HG02678 (cell line): ENCODE data around the gene AFG3L2.

Source experiments
- ATAC-seq: cut with Tn5 transposase; IDR thresholded peaks from one replicate; pipeline ENCODE4 v1.9.1; 2021; ENCODE audit warnings: mild to moderate bottlenecking, moderate library complexity; ENCODE audit not compliant: unreplicated experiment

The AFG3L2 gene

GRCh38 chr18:12362473-12363174 is 14.4 kb downstream of the AFG3L2 start:
- ATAC-seq = no peak

- ATAC-seq = no peak
Measured at GRCh38 chr18:12361770-12362378, 15.2 kb downstream of the AFG3L2 start.

GRCh38 chr18:12359515-12359927 is 17.5 kb downstream of the AFG3L2 start:
- ATAC-seq = no peak

GRCh38 chr18:12352188-12352587 is 24.8 kb downstream of the AFG3L2 start:
- no peak for ATAC-seq

- no peak for ATAC-seq
Measured at GRCh38 chr18:12347895-12348294, 29.1 kb downstream of the AFG3L2 start.

- no peak for ATAC-seq
Measured at GRCh38 chr18:12346240-12346565, 30.8 kb downstream of the AFG3L2 start.

- ATAC-seq = no peak
Measured at GRCh38 chr18:12345491-12346239, 31.4 kb downstream of the AFG3L2 start.

GRCh38 chr18:12342661-12343060 is 34.4 kb downstream of the AFG3L2 start:
- ATAC-seq = no peak

GRCh38 chr18:12340945-12341660 is 35.9 kb downstream of the AFG3L2 start:
- no peak for ATAC-seq

- no peak for ATAC-seq
Measured at GRCh38 chr18:12338382-12338781, 38.6 kb downstream of the AFG3L2 start.

- no peak for ATAC-seq
Measured at GRCh38 chr18:12336887-12337286, 40.1 kb downstream of the AFG3L2 start.

- ATAC-seq = no peak
Measured at GRCh38 chr18:12336171-12336613, 40.8 kb downstream of the AFG3L2 start.

- ATAC-seq = no peak
Measured at GRCh38 chr18:12335503-12335902, 41.5 kb downstream of the AFG3L2 start.

GRCh38 chr18:12334863-12335262 is 42.2 kb downstream of the AFG3L2 start:
- ATAC-seq = no peak

GRCh38 chr18:12334366-12334808 is 42.6 kb downstream of the AFG3L2 start:
- ATAC-seq = no peak

- ATAC-seq = no peak
Measured at GRCh38 chr18:12333506-12334290, 43.3 kb downstream of the AFG3L2 start.

- no peak for ATAC-seq
Measured at GRCh38 chr18:12330766-12331165, 46.3 kb downstream of the AFG3L2 start.

GRCh38 chr18:12329125-12329698 is 47.8 kb downstream of the AFG3L2 start:
- no peak for ATAC-seq

GRCh38 chr18:12328179-12328823 is 48.7 kb downstream of the AFG3L2 start:
- no peak for ATAC-seq
